Activated CD8-positive, alpha-beta memory T cell treated with anti-CD3 and anti-CD28 coated beads for 36 hours (primary cell): ENCODE data around the gene ADAT1. TPM values are rescaled to one million over a fixed set of nuclear protein-coding genes. Genes with fewer than 3 reads are reported as not detected.

ENCODE experiments used
- CTCF ChIA-PET: fragments of 350-600 bp; sonication (Branson Sonifier 250); formaldehyde crosslinking; loops from one replicate; lab custom pipeline; 2021; ENCODE audit warnings: antibody characterized with exemption; lab: Charles Lee
- POLR2A ChIA-PET: fragments of 350-600 bp; sonication (Branson Sonifier 250); formaldehyde crosslinking; loops from one replicate; lab custom pipeline; 2021; ENCODE audit warnings: antibody characterized with exemption; lab: Charles Lee
- total RNA-seq, 2 experiments: library from RNA; stranded (reverse); gene quantifications; one replicate each; pipeline ENCODE4 v1.2.3, GENCODE V29; 2021

ADAT1 gene
- total RNA-seq, 2 experiments from 2014 or later, result 53.5 to 57.2 TPM

DNA sequence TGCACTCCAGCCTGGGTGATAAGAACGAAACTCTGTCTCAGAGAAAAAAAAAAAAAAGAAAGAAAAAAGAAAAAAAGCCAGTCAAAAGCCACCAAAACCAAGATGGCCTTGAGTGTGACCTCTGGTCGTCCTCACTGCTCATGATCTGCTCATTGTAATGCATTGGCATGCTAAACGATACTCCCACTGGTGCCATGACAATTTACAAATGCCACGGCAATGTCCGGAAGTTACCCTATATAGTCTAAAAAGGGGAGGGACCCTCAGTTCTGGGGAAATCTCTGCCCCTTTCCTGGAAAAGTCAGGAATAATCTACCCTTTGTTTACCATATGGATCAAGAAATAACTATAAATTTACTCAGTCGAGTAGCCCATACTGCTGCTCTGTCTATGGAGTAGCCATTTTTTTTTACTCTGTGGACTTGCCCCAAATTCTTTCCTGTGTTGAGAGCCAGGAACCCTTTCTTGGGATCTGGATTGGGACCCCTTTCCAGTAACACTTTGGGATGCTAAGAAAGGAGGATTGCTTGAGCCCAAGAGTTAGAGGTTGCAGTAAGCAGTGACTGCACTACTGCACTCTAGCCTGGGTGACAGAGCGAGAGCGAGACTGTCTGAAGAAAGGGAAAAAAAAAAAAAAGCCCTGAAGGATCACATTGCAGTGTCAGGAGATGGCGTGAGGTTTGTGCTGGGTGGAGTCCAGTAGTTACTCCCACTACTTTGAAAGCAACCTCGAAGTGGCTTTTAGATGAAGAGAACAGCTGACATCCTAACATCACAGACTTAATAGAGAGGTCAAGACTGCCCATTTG is 63.3 kb downstream of the ADAT1 start:
- CTCF ChIA-PET, result no interaction called here
- POLR2A ChIA-PET, result interaction anchor here (0.7 kb wide), 1 partner anchor 84 kb away, joined by 3 read pairs; no protein-coding TSS in a partner anchor

DNA sequence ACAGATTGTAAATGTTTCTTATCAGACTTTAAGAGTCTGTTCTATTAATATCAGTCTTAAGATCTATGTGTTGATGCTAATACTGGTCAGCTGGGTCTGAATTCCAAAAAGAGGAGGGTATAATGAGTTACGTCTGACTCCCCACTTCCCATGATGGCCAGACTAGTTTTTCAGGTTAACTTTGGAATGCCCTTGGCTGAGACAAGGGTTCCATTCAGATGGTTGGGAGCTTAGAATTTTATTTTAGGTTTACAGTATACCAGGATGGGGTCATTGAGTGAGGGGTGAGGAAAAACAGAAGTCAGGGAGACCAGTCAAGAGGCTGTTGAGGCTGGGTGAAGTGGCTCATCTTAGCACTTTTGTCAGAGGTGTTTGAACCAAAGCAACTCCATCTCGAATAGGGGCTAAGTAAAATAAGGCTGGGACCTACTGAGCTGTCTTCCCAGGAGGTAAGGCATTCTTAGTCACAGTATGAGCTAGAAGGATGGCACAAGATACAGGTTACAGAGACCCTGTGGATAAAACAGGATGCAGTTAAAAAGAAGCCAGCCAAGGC is 64.2 kb downstream of the ADAT1 start:
- CTCF ChIA-PET, result interaction anchor here (3.5 kb wide), 1 partner anchor 42 kb away, joined by 12 read pairs; no protein-coding TSS in a partner anchor
- POLR2A ChIA-PET, result interaction anchor here (0.7 kb wide), 2 partner anchors 40 to 85 kb away, joined by 3 read pairs; no protein-coding TSS in a partner anchor

DNA sequence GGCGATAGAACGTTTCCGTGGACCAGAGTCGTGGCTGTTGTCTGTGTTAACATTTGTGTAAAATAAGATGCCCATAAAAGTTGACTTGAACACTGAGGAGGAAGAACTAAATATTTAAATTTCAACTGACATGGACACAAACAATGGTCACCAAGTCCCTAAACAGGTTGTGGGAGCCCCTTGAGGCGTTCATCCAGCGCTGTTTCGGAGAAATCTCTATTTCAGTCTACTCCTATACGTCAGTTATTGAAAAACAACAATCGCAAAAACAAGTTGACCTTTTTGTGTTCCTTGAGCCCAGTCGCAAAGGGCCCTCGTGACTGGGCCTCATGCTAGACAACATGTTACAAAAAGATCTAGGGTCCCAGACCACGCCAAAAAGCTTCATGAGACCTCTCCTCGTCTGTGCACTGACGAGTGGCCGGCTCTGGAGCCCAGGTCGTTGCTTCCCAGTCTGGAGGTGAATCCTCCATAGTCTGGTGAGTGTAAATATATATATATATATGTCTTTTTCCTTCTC is 66.6 kb downstream of the ADAT1 start:
- ChIA-PET POLR2A (interaction anchor here (0.5 to 1.9 kb wide), 5 partner anchors 9 to 92 kb away, joined by 3 to 8 read pairs (median 5); partner anchors contain the start of genes GABARAPL2, KARS1 and TERF2IP), CTCF (interaction anchor here (0.6 to 3.5 kb wide), 4 partner anchors 40 to 233 kb away, joined by 3 to 12 read pairs (median 4); partner anchors contain the start of gene ADAT1)

- CTCF ChIA-PET, result interaction anchor here (0.6 to 3.5 kb wide), 3 partner anchors 39 to 232 kb away, joined by 3 to 12 read pairs (median 3); no protein-coding TSS in a partner anchor
- POLR2A ChIA-PET, result interaction anchor here (0.5 to 1.9 kb wide), 8 partner anchors 9 to 1193 kb away, joined by 3 to 8 read pairs (median 5); partner anchors contain the start of genes GABARAPL2, KARS1 and TERF2IP
Observed at GRCh38 chr16:75555707-75556430, 67.2 kb downstream of the ADAT1 start, which contains the start of gene TMEM231. Gene TMEM231, minus strand, starts transcription at chr16:75556252. Its CDS starts 43 bp downstream, at chr16:75556209.

DNA sequence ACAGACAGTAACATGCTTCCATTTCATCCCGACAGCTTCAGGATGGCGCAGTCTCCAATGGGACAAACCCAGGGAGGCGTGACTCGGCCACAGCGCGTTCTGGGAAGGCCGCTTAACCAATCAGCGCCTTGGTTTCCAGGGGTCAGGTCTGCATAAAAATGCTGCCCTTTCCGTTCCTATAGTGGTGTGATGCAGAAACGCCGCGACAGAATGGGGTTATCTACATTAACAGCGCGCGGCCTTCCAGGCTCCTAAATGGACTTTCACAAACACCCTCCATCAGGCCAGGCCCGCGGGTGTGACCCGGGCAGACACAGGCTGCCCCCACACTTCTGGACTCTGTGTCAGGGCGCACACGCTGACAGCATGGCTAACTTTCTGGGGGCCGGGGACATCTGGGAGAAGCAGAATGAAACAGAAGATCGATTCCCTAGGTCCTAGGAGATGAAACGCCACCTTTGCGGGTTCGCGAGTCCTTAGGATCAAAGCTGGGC is 67.8 kb downstream of the ADAT1 start:
- POLR2A ChIA-PET, result interaction anchor here (0.5 to 1.9 kb wide), 7 partner anchors 10 to 604 kb away, joined by 3 to 8 read pairs (median 5); partner anchors contain the start of genes GABARAPL2, KARS1 and TERF2IP

DNA sequence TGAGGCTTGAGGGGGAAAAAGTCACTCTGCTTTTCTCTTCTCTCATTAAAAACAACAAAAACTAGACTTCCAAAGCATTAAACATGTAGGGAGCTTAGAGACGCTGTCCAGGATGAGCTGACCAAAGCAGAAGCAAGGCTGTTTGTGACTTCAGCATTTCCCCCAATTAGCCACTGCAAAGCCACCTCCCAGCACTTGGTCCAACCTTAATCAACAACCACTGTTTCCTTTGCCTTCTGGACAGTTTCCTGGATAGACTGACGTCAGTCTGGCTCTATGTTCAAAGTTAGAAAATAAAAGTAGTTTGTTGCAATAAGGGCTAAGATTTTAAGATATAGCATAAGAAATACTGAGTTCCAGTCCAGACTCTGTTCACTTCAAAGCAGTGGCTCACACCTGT is 70.1 kb downstream of the ADAT1 start:
- ChIA-PET POLR2A (interaction anchor here (0.6 kb wide), 1 partner anchor 73 kb away, joined by 3 read pairs; no protein-coding TSS in a partner anchor), CTCF (no interaction called here)

More for the DNA sequence above, 67.8 kb downstream of the ADAT1 start:
- CTCF ChIA-PET, result interaction anchor here (3.5 kb wide), 1 partner anchor 38 kb away, joined by 12 read pairs; no protein-coding TSS in a partner anchor

GRCh38 chr16:75550211-75550662 is 72.8 kb downstream of the ADAT1 start:
- ChIA-PET POLR2A (interaction anchor here (0.5 to 0.7 kb wide), 2 partner anchors 86 to 1650 kb away, joined by 3 to 5 read pairs; partner anchors contain the start of gene TMEM170A), CTCF (interaction anchor here (1.0 to 1.1 kb wide), 2 partner anchors 33 to 85 kb away, joined by 3 to 4 read pairs; no protein-coding TSS in a partner anchor)

Other genes starting within 250 kb of the ADAT1 start
- gene CFDP1, start 189.8 kb downstream of the ADAT1 start, total RNA-seq, result 10 to 100 TPM; 34.2 to 38.5 TPM
- gene TMEM170A, start 158.6 kb downstream of the ADAT1 start, total RNA-seq, result 10 to 100 TPM; 38.0 to 42.7 TPM
- under 1 TPM; 0.04 to 0.06 TPM for gene CHST6, start 127.8 kb downstream of the ADAT1 start, total RNA-seq
- under 1 TPM; 0.27 to 0.44 TPM for gene CHST5, start 87.2 kb downstream of the ADAT1 start, total RNA-seq
- gene TMEM231, start 67.0 kb downstream of the ADAT1 start, total RNA-seq, result 1 to 10 TPM; 6.0 to 6.4 TPM
- 10 to 100 TPM; 69.9 to 71.8 TPM for gene GABARAPL2, start 56.9 kb downstream of the ADAT1 start, total RNA-seq
- 100 to 1,000 TPM; 321 to 325 TPM for gene KARS1, start 24.4 kb upstream of the ADAT1 start, total RNA-seq
- 10 to 100 TPM; 78.2 to 84.4 TPM for gene TERF2IP, start 24.5 kb upstream of the ADAT1 start, total RNA-seq
- not detected for gene CPHXL2, start 53.7 kb upstream of the ADAT1 start, total RNA-seq
- not detected for gene DUXB, start 78.2 kb upstream of the ADAT1 start, total RNA-seq
- not detected for gene CPHXL, start 103.2 kb upstream of the ADAT1 start, total RNA-seq